ENCODE measurements around the gene DCLK2. TPM values are rescaled to one million over a fixed set of nuclear protein-coding genes. Genes with fewer than 3 reads are reported as not detected.
A peak's percentile ranks its signal among the peaks of the same experiment; 100 is the strongest.

DCLK2 gene
- polyA plus RNA-seq, 1 donor: 12.0 TPM

DNA sequence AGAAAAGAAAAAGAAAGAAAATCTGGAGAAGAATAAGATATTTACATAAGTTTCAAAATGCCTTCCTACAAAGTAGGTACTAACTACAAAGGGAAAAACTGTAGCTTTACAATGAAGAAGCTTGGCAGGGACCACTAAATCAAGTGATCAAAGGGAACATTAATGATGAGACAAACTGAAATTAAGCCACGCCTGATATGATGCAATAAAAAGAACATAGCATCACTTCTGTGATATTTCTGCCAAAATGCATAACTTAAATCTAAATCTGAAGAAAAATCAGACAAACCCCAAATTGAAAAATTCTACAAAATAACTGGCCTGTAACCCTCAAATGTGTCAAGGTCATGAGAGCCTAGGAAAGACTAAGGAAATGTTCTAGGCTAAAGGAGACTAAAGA, 8.9 kb upstream of the DCLK2 start:
- DNase-seq: no peak

DNA sequence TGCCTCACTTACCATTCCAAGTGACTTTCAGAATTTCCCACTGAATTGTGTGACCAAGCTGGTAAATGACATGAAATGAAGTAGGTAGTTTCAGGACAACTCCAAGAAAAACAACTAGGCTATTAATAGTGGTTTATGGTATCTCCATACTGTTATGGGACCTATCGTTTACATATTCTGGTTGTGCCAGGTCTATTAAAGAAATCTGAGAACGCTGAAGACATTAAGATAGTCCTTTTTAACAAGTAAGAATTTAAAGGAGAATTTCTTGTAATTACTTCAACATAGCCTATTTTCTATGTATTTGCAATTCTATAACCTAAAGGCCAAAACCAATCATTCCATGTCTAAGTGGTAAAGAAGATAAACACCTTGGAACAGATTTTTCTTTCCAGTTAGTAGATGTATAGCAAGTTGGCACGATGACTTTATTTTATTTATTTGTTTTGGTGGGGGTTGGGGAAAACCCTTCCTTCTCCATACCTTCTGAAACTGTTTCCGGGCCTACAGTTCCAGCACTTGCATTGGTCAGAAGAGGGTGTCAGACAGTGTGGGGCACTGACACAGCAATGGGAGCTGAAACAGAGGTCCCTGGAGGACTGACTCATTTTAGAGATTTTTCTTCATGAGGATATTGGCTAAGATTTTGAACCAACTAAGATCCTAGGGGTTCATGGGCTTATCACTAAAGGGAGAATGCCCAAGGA, 7.6 kb upstream of the DCLK2 start:
- no peak for DNase-seq

DNA sequence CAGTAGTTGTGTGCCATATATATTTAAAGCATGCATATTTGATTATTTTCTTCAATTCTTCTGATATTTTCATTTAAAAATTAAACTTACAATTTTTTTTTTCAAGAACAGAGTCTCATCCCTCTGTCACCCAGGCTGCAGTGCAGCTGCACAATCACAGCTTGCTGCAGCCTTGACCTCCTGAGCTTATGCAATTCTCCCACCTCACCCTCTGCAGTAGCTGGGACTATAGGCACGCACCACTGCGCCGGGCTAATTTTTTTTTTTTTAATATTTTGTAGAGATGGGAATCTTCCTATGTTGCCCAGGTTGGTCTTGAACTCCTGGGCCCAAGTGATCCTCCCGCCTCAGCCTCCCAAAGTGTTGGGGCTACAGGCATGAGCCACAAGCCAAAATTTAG, 5.8 kb upstream of the DCLK2 start:
- no peak for DNase-seq

DNA sequence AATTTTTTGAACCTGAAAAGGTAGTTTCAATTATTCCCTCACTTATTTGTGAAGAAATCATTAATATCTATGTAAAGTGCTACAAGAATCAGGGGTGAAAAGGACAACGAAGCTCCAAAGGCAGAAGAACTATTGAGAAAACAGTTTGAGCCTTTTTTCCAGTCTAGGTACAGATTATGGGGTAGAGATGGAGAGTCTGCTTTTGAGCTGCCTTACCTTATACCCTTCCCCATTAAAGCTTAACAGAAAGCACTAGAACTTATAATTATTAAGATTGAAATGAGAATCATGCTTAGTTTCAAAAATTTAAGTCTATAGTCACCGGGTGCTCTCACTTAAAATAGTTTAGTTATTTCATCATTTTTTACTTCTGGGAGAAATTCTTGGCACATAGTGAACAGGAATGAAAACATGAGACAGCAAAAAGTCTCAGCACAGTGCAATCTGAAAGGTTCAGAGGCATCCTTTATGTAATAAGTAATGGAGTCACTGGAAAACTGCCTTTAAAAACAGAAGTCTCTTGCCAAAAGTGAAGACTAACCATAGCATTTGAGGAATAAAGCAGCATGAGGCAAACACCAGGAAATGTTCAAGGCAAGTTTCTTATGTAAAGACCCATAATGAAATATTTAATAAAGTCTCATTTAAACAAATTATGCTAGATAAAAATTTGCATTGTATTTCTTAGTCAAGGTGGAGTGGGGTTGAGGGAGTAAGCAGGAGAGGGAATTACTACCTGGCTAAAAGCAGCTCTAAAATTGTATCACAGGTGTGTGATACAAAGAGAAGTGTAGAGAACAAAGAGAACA, 5.1 kb upstream of the DCLK2 start:
- no peak for DNase-seq

DNA sequence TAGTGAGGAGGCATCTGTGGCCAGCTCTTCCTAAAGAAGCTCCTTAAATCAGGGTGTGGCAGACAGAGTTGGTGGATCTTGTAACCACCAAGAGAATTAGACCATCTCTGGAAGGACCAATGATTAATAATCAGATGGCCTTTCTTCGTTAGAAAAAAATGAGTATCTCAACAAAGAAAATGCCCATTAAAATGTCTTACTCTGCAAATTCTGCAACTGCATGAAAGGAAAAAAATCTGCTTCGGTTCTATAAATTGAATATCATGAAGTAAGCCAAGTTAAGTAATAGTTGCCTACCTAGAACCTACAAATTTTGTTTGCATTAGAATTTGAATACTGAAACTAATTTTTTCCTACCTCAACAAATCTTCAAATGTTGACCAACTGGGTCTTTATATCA, 4.2 kb upstream of the DCLK2 start:
- DNase-seq: no peak

DNA sequence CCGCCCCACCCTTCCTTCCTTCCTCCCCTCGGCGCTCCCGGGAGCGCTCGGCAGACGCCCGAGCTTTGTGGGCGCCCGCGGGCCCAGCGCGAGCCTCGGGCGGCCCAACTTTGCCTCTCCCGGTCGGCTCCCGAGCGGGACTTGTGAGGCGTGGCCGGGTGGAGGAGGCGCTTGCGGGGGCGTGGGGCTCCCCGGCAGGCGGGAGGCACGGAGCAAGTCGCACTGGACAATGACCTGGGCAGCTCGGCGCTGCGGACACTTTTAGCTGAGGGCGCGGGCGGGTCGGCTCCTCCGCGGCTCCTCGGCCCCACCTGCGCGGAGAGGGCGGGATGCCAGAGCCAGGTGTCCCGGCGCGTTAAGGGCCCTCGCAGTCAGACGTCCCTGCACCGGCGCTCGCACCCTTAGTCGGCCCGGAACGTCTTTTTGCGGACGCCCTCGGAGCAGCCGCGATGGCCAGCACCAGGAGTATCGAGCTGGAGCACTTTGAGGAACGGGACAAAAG, 385 bp downstream of the DCLK2 start:
- DNase-seq: peak; percentile 30

DNA sequence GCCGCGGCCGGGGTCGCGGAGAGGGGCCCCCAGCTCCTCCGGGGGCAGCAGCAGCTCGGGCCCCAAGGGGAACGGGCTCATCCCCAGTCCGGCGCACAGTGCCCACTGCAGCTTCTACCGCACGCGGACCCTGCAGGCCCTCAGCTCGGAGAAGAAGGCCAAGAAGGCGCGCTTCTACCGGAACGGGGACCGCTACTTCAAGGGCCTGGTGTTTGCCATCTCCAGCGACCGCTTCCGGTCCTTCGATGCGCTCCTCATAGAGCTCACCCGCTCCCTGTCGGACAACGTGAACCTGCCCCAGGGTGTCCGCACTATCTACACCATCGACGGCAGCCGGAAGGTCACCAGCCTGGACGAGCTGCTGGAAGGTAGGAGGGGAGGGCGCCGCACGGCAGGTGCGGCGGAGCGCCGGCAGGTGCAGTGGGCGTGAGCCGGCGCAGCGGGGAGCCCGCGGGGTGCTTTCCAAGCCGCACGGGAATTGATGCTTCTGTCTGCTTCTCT, 886 bp downstream of the DCLK2 start:
- peak; percentile 40 for DNase-seq

DNA sequence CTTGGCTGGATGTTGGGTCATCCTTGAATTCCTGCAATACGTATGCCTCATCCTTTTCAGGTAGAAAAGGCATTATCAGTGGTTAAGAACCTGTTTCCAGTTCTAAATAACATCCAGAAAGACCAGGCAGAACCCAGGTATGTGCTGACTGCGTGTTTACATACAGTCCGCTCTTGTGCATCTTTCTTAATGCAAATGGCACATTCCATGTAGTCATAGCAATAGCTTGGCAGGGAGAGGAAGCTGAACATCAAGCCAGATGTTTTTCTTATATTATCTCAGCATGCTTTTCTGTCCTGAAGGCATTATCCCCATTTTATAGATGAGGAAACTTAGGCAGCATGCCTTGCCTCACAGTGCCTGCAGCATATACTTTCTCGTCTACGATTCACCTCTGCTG, 2.1 kb downstream of the DCLK2 start:
- DNase-seq: no peak

DNA sequence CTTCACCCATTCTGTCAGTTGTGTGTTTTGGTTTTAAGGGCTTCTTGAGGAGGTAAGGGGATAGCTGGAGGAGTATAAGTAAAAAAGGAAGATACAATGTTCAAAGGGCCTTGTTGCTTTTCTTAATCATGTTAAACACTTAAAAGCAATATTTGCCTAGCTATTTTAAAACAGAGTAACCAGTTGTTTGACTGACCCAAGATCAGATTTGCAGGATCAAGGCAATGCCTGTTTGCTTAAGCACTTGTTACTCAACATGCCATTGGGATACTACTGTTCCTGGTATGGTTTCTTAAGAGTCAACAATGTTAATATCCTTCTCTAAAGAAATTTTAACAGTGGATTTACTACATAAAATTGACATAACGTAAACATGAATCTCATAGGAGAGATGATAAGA, 2.6 kb downstream of the DCLK2 start:
- DNase-seq: no peak

DNA sequence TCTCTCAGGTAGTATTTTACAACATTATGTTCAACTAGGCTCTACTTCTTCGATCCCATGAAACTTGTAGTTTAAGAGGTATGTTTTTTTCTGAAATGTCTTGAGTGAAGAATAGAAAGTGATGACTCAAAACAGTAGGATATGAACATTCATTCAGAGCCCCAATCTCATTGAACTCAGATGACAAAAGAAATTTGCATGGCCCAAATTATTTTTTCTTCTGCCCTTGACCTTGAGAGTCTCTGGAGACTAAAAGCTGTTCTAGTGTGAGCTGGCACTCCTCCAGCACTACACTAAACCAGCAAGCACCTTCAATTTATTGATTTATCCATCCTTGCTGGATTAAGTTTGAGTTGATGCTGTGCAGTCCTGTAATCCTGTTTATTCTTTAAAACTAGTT, 4.0 kb downstream of the DCLK2 start:
- no peak for DNase-seq

DNA sequence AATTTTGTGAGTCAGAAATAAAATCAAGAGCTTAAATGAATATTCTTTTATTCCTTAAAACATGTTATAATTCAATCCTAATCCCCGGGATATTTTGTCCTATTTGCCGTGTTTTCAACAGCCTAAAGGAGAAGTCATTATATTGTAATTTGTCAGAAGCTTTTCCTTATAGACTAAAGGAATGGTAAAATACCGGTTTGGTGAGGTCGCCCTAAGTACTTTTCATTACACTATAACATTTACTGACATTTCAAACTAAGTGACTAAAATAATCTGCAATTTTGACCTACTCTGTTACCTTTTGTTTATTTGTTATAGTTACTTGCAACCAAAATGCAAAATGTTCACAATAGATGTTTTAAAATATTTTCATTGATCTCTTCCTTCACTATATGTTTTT, 8.8 kb downstream of the DCLK2 start:
- peak; percentile 24 for DNase-seq

DNA sequence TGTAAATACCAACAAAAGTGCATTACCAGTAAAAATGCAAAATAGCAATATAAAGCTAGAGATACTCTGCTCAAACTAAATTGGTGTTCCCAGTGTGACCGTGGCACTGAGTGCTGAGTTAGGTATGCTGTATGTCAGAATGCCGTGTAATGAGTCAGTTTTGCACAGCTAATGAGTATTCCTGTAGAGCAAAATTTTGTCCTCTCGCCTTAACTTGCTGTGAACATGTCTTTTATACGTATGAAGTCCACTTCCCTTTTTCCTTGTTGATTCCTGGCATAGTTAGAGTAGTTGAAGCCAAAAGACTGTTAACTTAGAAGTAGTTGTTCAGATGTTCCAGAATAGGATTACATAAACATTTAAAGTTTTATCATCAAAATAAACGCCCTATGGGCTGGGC, 11.5 kb downstream of the DCLK2 start:
- DNase-seq: no peak

DNA sequence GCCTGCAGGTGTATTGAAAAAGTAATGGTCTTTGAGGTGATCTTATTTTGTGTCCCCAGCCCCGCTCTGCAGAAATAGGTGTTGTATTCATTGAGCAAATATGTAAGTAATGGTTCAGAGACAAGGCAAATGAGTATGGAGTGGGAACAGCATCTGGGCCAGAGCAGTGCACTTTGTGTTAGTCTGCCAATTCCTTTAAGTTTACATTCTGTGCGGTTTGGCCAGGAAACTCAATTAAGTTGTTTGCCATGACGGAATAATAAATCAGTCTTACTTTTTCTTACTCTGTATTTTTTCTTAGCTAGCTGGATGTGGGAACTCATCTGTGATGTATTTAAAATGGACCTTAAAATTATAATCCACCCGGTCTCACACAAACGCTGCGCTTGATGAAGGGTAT, 12.6 kb downstream of the DCLK2 start:
- DNase-seq: no peak

DNA sequence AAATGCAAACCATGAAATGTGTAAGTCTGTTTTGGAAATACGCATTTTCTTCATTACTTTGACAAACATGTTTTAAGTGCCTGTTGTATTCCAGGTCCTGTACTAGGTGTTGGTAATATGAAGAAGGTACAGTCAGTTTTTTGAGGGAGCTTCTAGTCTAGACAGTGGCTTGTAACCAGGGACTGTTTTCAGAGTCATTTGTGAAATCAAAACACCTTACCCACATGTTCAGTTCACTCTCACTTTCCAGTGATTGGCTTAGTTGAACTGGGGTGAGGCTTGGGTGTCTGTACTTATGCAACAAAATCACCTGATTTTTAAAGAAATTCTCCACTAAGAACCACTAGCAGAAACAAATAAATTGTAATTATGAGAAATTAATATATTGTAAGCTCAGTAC, 16.4 kb downstream of the DCLK2 start:
- no peak for DNase-seq

DNA sequence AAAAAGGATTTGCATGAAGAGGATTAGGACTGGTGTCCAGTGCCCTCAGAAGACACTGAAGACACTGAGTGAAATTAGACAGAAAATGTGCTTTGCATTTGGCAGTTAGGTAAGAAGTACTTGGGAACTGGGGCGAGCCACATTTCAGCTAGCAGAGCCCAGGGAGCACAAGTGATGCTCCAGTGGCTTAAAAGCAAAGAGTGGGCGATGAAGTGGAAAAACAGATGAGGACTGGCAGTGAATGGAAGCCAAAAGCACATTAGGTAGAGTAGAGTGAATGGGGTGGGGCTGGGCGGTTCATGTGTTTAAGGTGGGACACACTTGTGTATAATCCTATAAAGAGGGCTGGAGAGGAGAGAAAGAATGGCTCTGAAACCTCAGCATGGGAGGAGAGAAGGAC, 18.4 kb downstream of the DCLK2 start:
- DNase-seq: no peak

DNA sequence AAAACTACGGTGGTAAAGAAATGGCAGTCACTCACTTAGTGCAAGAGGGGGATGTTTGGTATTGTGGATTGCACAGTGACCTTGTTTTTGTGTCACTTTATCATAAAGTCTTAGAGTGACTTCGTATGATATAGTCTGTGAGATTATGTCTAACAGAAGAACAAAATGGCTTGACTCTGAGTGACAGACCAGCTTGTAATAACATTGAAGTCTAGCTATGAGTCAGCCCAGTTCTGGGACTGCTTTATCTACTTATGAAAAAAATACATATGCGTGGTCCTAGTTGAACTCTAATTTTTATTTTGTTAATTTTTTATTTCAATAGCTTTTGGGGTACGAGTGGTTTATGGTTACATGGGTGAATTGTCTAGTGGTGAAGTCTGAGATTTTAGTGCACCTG, 20.0 kb downstream of the DCLK2 start:
- no peak for DNase-seq

DNA sequence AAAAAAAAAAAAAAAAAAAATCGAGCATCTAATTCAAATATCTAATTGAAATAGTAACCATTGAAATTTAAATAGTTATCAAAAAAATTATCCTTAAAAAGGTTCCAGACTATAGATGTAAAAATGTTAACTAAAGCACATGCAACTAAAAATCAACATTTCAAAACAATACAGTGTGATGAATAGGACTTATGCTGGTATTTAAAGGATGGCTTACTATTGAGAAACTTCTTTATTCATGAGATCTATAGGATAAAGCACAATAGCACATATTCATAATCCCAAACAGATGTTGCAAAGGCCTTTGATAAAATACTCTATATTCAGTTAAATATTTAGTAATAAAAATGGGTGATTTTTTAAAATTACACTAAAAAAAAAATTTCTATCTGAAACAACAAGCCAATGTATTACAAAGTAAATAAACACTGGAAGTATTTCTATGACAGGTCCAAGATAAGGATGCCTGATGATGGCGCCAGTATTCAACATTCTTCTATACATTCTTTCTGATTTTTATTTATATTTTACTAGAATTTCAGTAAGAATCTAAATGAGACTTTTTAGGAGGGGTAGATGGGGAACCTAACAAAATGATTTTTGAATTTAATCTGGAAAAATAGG, 26.3 kb downstream of the DCLK2 start:
- DNase-seq: no peak

DNA sequence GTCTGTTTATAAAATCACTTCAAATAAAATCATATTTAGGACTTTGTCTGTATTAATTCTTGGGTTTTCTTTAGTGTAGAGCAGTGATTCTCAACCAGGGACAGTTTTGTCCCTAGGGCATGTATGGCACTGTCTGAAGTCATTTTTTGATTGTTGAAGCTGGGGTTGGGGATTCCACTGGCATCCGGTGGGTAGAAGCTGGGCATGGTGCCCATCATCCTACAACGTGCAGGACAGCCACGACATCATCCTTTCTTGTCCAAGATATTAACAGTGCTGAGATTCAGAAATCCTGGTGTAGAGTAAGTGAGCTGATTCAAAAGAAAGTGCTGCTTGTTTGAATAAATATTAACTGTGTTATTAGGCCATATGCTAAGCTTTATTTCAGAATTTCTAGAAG, 28.6 kb downstream of the DCLK2 start:
- DNase-seq: no peak

DNA sequence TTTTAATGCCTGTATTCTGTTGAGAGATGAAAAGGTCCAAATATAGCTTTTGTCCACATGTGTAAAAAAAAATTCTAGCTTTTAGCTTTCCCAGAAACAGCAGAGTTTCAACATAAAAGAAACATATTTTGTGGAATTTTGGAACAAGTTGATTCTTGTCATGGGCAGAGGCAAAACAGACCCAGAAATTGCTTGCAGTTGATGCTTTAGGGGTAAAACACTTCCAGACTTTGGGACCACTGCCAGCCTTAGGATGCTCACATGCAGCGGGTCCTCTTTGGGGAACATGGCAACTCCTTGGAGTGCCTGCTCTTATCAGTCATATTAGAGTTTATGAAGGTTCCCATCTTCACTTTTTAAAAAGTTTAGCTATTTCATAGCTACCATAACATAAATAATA, 30.4 kb downstream of the DCLK2 start:
- no peak for DNase-seq

DNA sequence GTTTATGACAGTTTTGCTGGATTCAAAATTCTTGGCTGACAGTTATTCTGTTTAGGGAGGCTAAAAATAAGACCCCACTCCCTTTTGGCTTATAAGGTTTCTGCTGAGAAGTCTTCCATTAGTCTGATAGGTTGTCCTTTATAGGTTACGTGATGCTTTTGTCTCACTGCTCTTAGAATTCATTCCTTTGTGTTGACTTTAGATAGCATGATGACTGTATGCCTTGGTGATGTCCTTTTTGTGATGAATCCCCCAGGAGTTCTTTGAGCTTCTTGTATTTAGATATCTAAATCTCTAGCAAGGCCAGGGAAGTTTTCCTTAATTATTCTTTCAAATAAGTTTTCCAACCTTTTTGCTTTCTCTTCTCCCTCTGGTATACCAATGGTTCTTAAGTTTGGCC, 36.4 kb downstream of the DCLK2 start:
- no peak for DNase-seq

DNA sequence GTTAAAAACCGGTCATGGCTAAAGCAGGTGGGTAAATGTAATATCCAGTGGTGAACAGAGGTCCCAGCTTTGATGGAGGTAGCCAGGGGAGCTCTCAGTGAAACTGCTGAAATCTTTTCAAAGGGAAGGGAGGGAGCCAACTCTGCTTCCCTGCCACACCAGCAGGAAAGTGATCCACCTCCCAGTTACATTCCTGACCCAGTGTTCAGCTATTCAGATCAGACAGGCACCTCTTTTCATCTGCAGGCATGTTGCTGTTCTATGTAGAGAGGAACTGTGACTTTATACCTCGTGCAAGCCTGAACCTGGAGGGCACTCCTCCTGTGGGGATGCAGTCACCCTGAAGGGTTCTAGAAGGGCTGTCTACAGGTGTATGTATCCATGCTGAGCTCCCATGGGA, 37.6 kb downstream of the DCLK2 start:
- no peak for DNase-seq

DNA sequence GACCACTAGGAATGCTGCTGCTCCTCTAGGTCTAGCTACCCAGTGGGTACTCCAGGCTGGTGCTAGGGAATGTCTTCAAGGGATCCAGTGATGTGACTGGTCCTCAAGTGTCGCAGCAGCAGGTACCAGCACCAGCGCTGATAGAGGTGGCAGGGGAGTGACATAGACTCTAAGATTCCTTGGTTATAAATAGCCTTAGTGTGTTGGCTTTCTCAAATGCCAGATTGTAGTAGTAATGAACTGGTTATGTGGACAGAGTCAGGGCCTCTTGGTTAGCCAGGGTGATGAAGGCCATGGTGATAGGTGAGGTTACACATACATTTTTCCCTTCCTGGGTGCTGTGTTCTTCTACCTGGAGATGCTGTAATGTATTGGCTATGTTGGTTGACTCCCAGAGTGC, 38.3 kb downstream of the DCLK2 start:
- DNase-seq: no peak

DNA sequence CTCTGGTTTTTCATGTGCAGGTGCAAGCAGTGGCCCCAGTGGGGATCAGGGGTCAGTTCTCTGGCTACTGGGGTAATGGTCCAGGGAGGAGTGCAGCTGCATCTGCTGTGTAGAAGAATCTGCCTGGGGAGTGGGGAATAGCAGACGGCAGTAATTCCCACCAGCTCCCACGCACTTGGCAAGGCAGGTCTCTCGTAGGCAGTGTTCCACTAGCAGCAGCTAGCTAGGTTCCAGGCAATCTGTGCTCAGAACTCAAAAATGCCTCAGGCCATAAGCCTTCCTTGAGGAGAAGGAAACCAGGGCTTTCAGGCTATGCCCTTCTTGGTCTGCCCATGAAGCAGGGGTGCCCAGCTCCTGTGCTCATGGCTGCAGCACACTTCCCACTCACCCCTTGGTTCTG, 38.8 kb downstream of the DCLK2 start:
- no peak for DNase-seq
